H54 (cell line): ENCODE results near the gene GRIK2.
"Not testable (repeated sequence)": the region's sequence is repeated elsewhere in the genome, so short reads cannot be mapped to it uniquely, and the experiment has no call there.

ENCODE experiments used
- DNase-seq: peaks from one replicate; pipeline ENCODE4 v3.0.0; 2011; ENCODE audit warnings: low spot score, mixed read lengths; ENCODE audit not compliant: insufficient read length
- FAIRE-seq: peaks from 3 replicates; lab custom pipeline; 2011; peaks lifted over from hg19 to GRCh38; lab: Jason Lieb, UNC
- POLR2A ChIP-seq: IDR thresholded peaks from 2 replicates; pipeline ENCODE4 v1.6.1; 2011; ENCODE audit warnings: low read depth, mild to moderate bottlenecking, low read length

The GRIK2 gene

GRCh38 chr6:101393251-101393828 is at the start of gene GRIK2:
TSS of gene GRIK2 (plus strand) at chr6:101393708.
- DNase-seq (peak; percentile 44), FAIRE-seq (no peak)
- peak; percentile 13; the same call in 1 of the 2 replicates for TF ChIP-seq POLR2A

- no peak for TF ChIP-seq POLR2A
- DNase-seq: no peak
- no peak for FAIRE-seq
Measured at GRCh38 chr6:101344885-101345284, 48.6 kb upstream of the GRIK2 start.

DNA sequence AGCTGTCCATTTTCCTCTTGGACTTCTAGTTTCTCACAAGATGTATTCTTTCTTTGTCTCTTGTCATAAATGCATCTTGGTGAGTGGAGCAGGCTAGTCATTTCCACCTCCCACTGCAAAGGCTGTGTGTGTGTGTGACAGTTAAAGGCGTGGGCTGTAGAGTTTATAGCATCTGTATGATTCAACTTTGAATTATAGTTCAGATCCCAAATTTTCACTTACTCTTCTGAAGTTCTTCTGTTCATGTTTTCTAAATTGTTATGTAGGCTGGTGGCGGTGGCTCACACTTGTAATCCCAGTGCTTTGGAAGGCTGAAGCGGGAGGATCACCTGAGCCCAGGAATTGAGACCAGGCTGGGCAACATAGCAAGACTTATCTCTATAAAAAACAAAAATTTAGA is 44.7 kb upstream of the GRIK2 start:
- no peak for TF ChIP-seq POLR2A
- DNase-seq: no peak
- FAIRE-seq: no peak

GRCh38 chr6:101350631-101351030 is 42.9 kb upstream of the GRIK2 start:
- FAIRE-seq, DNase-seq: not testable (repeated sequence)

- FAIRE-seq: no peak
Measured at GRCh38 chr6:101351173-101351572, 42.3 kb upstream of the GRIK2 start.

GRCh38 chr6:101352316-101352715 is 41.2 kb upstream of the GRIK2 start:
- no peak for FAIRE-seq
- no peak for DNase-seq
- no peak for TF ChIP-seq POLR2A

More at GRCh38 chr6:101351173-101351572, 42.3 kb upstream of the GRIK2 start:
- no peak for DNase-seq
- TF ChIP-seq POLR2A: no peak

- DNase-seq: no peak
- no peak for FAIRE-seq
- no peak for TF ChIP-seq POLR2A
Measured at GRCh38 chr6:101365181-101365580, 28.3 kb upstream of the GRIK2 start.

DNA sequence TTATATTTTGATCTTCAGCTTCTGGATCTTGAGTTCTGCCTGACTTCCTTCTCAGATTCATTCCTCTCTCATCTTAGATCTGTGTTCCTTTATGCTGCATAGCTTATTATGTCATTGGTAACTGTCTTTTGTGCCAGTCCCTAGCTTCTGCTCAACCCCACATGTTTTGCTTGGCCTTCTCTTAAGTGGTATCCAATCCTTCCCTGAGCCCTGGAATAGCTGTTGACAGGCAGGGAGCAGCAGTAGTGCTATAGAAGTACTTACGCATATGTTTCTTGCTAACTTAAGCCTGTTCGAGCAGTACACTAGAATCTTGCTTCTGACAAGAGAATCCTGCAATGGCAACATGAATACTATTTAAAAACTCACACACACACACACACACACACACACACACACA is 13.6 kb upstream of the GRIK2 start:
- DNase-seq (no peak), FAIRE-seq (no peak)
- no peak for TF ChIP-seq POLR2A

DNA sequence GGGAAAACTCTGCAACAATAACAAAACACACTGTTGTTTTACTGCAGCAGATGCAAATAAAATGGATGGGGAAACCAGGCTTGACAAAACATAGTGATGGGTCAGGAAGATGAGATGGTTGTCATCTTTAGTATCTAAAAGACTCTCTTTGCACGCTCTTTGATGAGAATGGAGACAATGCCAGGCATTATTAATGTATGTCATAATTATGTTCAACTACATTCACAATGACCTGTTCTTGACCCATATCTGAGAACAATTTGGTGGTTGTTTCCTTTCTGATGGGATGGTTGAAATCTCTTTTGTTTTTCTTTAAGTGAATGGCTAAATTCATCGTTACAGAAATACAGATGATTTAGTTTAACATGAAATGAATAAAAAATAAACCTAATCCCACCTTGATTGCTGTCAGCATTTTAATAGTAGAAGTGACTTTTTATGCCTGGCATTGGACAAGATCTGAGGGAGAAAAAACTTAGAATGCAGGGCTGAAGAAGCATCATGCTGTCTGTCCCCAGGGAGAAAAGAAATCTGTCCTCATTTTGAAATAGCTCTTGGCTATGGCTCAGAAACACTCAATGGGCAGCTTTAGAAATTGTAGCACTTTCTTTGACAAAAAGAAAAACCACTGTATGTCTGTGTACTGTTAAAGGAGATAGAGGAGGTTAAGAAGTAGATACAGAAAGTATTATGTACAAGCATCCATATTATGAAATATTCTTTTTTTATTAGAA is 12.4 kb upstream of the GRIK2 start:
- no peak for TF ChIP-seq POLR2A
- DNase-seq: no peak
- FAIRE-seq: no peak

GRCh38 chr6:101383747-101384146 is 9.8 kb upstream of the GRIK2 start:
- DNase-seq, FAIRE-seq: not testable (repeated sequence)

GRCh38 chr6:101386982-101387381 is 6.5 kb upstream of the GRIK2 start:
- no peak for FAIRE-seq
- no peak for DNase-seq
- TF ChIP-seq POLR2A: no peak

DNA sequence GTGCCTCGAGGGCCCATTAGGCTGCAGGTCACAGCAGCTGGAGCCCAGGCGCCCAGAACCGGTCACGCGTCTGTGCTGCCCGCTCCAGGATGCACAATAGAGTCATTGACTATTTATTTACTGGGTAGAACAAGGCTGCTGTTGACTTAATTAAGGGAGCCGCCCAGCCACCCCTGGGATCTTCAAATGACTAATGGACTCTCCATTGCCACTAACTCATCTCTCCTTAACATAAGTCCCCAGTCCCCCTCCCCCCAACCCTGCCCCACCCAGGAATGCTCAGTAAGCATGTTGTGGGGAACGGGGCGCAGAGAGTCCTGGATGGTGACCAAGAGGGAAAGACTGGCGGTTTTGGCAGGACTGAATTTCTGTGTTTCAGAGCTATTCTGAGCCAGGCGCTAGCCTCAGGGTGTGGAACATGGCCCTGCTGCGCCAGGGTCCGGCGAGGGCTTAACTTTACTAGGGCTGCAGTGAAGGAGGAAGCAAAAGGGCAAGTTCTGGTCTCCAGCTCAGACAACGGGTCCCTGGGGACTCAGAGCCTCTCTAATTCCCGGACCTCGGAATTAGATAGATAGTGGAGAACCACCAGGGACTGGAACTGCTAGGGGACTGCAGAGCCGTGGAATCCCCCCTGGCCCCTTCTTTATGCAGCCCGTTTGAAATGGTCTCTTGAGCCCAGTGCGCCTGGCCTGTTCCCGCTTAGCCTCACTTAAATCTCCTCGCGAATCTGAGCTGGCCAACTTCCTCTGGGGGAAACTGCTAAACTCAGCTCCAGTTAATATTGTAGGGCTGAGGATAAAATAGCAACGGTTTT is 1.5 kb upstream of the GRIK2 start:
- TF ChIP-seq POLR2A: no peak
- FAIRE-seq (no peak), DNase-seq (peak; percentile 2)

GRCh38 chr6:101392586-101393230 is 800 bp upstream of the GRIK2 start:
- FAIRE-seq (no peak), DNase-seq (no peak)
- TF ChIP-seq POLR2A: no peak

DNA sequence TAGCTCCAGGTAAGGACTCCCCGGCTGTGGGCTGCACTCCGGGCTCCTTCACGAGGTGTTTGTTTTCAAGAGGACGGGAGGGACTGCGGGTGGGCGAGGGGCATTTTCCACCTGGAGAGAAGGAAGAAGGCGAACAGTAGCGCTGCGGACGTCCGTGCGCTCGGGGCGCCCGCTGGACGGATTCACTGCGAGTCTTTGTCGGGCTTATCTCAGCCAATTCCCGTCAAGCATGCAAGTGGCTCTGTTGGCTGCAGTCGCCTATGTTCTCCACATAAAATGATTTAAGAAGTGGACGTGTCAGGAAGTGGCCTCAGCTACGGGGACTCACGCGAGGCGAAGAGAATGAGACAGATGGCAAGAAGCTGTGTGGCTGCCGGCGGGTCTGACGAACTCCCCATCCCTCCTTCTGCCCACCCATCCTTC is 332 bp downstream of the GRIK2 start:
- TF ChIP-seq POLR2A: no peak
- no peak for FAIRE-seq

More for the DNA sequence above, 332 bp downstream of the GRIK2 start:
- DNase-seq: peak; percentile 19
